ENCODE results near the gene ZG16. TPM values are rescaled to one million over a fixed set of nuclear protein-coding genes. Genes with fewer than 3 reads are reported as not detected.

ZG16 gene
- total RNA-seq, 1 experiment from 2014 or later = 0.07 TPM

DNA sequence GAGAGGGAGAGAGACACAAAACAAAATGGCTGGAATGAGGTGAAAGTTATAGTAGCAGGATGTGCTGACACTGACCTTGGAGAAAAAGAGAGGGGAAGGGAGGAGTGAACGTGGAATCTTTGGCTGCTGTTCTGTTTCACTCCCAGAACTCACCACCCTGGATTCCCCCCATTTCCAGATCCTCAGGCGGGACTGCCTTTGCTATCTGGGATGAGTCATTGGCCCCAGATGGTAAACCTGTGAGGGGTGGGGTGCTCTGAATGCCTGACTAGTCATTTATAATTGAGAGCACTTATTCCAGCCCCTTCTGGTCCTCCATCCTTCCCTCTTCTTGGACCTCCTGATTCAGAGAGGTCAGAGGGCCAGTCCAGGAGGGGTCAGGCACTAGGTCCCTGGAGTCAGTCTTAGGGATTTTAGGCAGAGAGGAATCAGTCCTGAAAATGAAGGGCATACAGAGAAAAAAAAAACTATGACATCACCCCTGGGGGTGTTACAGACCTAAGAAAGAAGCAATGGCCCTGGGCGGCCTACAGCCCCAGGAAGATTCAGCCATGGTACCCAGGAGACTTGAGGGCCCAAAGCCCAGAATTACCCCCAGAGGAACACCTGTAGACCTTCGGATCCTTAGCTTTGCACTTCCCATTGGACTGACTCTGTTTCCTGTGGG, 2.2 kb upstream of the ZG16 start:
- Histone ChIP-seq H3K27ac (ENCODE audit: low read depth, low read length) (no peak overlapping the region), H3K4me2 (ENCODE audit: low read length) (peak overlapping the region; percentile 34), H3K27me3 (ENCODE audit: insufficient read depth, low read length) (no peaks in the 10 kb centered on the region), H3K79me2 (ENCODE audit: insufficient read depth, low read length) (no peaks in the 10 kb centered on the region), H3K9me3 (ENCODE audit: control insufficient read depth in 1 of 2, insufficient read depth in 1 of 2, low read depth in 1 of 2, low read length in 2 of 2) (no peaks in the 10 kb centered on the region), H3K4me3 (replicated peaks in 1 of 2; ENCODE audit: low read depth in 1 of 2, low read length in 2 of 2) (no peak overlapping the region), H4K20me1 (ENCODE audit: insufficient read depth) (no peaks in the 10 kb centered on the region), H3K4me1 (ENCODE audit: control insufficient read depth in 1 of 2, insufficient read depth in 2 of 2, low read length in 2 of 2) (peaks cover 2 to 22% of the 10 kb centered on the region in 2 experiments; a peak in 2 of 4 replicates), H3K9me2 (ENCODE audit: insufficient read depth) (no peaks in the 10 kb centered on the region), H2AFZ (ENCODE audit: low read depth, low read length, poor library complexity, severe bottlenecking) (peak overlapping the region; percentile 83), H3K36me3 (ENCODE audit: control insufficient read depth in 1 of 2, insufficient read depth in 2 of 2, low read length in 2 of 2) (no peaks in the 10 kb centered on the region), H3K9ac (ENCODE audit: low read length) (no peak overlapping the region)
- ChIA-PET POLR2A (no interaction called here), RAD21 (ENCODE audit: low non-redundant PET in 1 of 2, low total read pairs in 2 of 2, uncharacterized antibody in 2 of 2, unreplicated experiment in 2 of 2) (no interaction called here), CTCF (no interaction called here)
- TF ChIP-seq YY1 (IDR thresholded peaks at IDR 0.05; ENCODE audit: extremely low read depth, insufficient replicate concordance, low read depth, low read length) (no peak), FOSL1 (IDR thresholded peaks at IDR 0.05; ENCODE audit: low read depth) (peak; percentile 32; the same call in 1 of the 2 replicates)
- DNase-seq (ENCODE audit: low read depth, low spot score) = no peak
- no TSS peak for BruUV-seq (replicated peaks)
- ATAC-seq = peak; percentile 48; the same call in 1 of the 2 replicates
- intact Hi-C loops (cut with micrococcal nuclease) = no loop called here

DNA sequence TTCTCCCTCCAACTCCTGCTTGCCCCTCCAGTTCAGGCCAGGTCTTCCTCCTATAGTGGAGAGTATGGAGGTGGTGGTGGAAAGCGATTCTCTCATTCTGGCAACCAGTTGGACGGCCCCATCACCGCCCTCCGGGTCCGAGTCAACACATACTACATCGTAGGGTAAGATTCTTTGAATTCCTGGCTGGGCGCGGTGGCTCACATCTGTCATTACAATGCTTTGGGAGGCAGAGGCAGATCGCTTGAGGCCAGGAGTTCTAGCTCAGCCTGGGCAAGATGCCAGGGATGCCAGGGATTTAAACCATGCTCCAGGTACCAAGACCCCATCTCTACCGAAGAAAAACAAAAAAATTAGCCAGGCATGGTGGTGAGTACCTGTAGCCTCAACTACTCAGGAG, 1.4 kb downstream of the ZG16 start:
- no peaks in the 10 kb centered on the region for H4K20me1 ChIP-seq (ENCODE audit: insufficient read depth)
- no peaks in the 10 kb centered on the region for H3K9me3 ChIP-seq (ENCODE audit: control insufficient read depth in 1 of 2, insufficient read depth in 1 of 2, low read depth in 1 of 2, low read length in 2 of 2)
- ChIA-PET CTCF (no interaction called here), RAD21 (ENCODE audit: low non-redundant PET in 1 of 2, low total read pairs in 2 of 2, uncharacterized antibody in 2 of 2, unreplicated experiment in 2 of 2) (no interaction called here), POLR2A (no interaction called here)
- no peak overlapping the region for H3K9ac ChIP-seq (ENCODE audit: low read length)
- BruUV-seq (replicated peaks) = no TSS peak
- ATAC-seq (peak; percentile 69), DNase-seq (ENCODE audit: low read depth, low spot score) (no peak)
- peaks cover 2 to 28% of the 10 kb centered on the region in 2 experiments; a peak in 2 of 4 replicates for H3K4me1 ChIP-seq (ENCODE audit: control insufficient read depth in 1 of 2, insufficient read depth in 2 of 2, low read length in 2 of 2)
- H3K4me3 ChIP-seq (replicated peaks in 1 of 2; ENCODE audit: low read depth in 1 of 2, low read length in 2 of 2) = no peak overlapping the region
- no peaks in the 10 kb centered on the region for H3K27me3 ChIP-seq (ENCODE audit: insufficient read depth, low read length)
- no peaks in the 10 kb centered on the region; the same call in 1 of the 2 replicates for H3K9me2 ChIP-seq (ENCODE audit: insufficient read depth)
- no peak overlapping the region for H3K27ac ChIP-seq (ENCODE audit: low read depth, low read length)
- no peak overlapping the region for H2AFZ ChIP-seq (ENCODE audit: low read depth, low read length, poor library complexity, severe bottlenecking)
- H3K36me3 ChIP-seq (ENCODE audit: control insufficient read depth in 1 of 2, insufficient read depth in 2 of 2, low read length in 2 of 2) = no peaks in the 10 kb centered on the region
- H3K4me2 ChIP-seq (ENCODE audit: low read length) = peak overlapping the region; percentile 43
- H3K79me2 ChIP-seq (ENCODE audit: insufficient read depth, low read length) = no peaks in the 10 kb centered on the region
- intact Hi-C loops (cut with micrococcal nuclease) = no loop called here
- no peak for TF ChIP-seq YY1 (IDR thresholded peaks at IDR 0.05; ENCODE audit: extremely low read depth, insufficient replicate concordance, low read depth, low read length)
- TF ChIP-seq ZNF274 (IDR thresholded peaks at IDR 0.05; ENCODE audit: low read depth, low read length) = no peak
- TF ChIP-seq, protein P1, sequence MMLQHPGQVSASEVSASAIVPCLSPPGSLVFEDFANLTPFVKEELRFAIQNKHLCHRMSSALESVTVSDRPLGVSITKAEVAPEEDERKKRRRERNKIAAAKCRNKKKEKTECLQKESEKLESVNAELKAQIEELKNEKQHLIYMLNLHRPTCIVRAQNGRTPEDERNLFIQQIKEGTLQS (IDR thresholded peaks at IDR 0.05) = no peak
- TF ChIP-seq ZFX (IDR thresholded peaks at IDR 0.05) = no peak
- no peak for TF ChIP-seq REST (IDR thresholded peaks at IDR 0.05; ENCODE audit: low read depth)
- TF ChIP-seq POLR2A (IDR thresholded peaks at IDR 0.05; ENCODE audit: borderline replicate concordance, extremely low read depth, insufficient read depth, insufficient read length) = no peak
- no peak for TF ChIP-seq SP1 (IDR thresholded peaks at IDR 0.05; ENCODE audit: low read depth)
- TF ChIP-seq SRF (IDR thresholded peaks at IDR 0.05; ENCODE audit: low read depth) = no peak
- TF ChIP-seq, protein P2, sequence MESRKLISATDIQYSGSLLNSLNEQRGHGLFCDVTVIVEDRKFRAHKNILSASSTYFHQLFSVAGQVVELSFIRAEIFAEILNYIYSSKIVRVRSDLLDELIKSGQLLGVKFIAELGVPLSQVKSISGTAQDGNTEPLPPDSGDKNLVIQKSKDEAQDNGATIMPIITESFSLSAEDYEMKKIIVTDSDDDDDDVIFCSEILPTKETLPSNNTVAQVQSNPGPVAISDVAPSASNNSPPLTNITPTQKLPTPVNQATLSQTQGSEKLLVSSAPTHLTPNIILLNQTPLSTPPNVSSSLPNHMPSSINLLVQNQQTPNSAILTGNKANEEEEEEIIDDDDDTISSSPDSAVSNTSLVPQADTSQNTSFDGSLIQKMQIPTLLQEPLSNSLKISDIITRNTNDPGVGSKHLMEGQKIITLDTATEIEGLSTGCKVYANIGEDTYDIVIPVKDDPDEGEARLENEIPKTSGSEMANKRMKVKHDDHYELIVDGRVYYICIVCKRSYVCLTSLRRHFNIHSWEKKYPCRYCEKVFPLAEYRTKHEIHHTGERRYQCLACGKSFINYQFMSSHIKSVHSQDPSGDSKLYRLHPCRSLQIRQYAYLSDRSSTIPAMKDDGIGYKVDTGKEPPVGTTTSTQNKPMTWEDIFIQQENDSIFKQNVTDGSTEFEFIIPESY (IDR thresholded peaks at IDR 0.05; ENCODE audit: extremely low read depth, insufficient replicate concordance, low read length) = no peak
- TF ChIP-seq TCF7L2 (IDR thresholded peaks at IDR 0.05; ENCODE audit: borderline replicate concordance, extremely low read depth, insufficient read depth, insufficient read length) = no peak
- no peak for TF ChIP-seq CEBPB (IDR thresholded peaks at IDR 0.05; ENCODE audit: low read depth)
